Amniotic stem cell (primary cell): ENCODE results near the gene KRT23.
A peak's percentile ranks its signal among the peaks of the same experiment; 100 is the strongest.

Experiments
- DNase-seq: peaks from one replicate; lab custom pipeline; 2025; lab: John Stamatoyannopoulos, UW

KRT23 gene, protein sequence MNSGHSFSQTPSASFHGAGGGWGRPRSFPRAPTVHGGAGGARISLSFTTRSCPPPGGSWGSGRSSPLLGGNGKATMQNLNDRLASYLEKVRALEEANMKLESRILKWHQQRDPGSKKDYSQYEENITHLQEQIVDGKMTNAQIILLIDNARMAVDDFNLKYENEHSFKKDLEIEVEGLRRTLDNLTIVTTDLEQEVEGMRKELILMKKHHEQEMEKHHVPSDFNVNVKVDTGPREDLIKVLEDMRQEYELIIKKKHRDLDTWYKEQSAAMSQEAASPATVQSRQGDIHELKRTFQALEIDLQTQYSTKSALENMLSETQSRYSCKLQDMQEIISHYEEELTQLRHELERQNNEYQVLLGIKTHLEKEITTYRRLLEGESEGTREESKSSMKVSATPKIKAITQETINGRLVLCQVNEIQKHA

DNA sequence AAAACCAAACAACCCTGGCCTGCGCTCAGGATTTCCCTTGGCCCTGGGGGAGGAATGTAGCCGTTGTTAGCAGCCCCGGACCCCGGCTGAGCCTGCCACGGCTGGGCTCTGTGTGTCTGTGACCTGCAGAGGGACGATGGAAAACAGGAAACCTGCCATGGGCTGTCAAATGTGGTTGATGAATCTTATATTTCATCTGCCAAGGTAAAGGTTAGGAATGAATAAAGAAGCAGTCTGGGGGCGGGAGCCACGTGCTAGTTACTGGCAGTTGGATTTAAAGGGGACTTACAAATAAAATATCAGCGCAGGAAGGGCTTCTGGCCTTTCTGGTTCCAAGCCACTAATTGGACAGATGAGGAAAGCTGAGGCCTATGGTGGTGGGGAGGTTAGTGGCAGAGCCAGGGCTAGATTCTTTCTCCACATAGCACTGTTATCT is at the start of gene KRT23:
TSS of gene KRT23 (minus strand) at position 263 of the 436 bp plus-strand sequence. CDS start 1,043 bp downstream, outside the sequence.
- no peak for DNase-seq

DNA sequence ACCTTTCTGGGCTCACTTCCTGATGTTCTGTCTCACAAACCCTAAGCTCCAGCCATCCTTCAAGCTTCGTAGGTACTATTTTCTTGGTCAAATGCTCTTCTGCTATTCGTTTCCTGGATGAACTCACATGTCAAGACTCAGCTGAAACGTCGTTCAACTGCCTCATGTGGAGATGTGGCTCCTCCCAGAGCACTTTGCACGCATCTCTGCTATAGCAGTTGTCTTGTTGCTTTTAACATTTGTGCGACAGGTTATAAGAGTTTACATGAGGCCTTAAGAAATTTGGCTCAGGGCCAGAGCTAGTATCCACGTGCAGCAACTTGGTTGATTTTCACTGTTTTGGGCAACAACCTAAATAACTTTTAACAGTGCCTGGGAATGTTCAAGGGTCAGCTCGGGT is 49.5 kb upstream of the KRT23 start:
- no peak for DNase-seq

DNA sequence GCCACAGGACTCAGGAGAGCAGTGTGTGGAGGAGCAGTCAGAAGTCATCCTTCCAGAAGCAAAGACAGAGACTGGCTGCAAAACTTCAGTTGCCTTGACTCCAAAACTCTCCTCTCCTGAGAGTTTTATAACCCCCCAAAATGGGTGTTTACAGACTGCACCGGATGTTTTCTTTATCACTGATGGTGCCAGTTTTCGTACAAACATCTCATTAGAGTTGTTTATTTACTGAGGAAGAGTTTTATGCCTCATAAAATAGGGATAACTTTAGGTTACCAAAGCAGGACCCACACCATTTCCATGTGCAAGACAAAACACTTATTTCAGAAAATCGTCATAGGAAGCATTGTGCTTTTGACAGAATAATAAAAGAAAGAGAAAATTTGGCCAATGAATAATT is 46.8 kb upstream of the KRT23 start, which contains the start of gene KRT40:
TSS of gene KRT40 (minus strand) at position 101 of the 400 bp plus-strand sequence. CDS start at position 48, 53 bp downstream.
- DNase-seq = no peak

DNA sequence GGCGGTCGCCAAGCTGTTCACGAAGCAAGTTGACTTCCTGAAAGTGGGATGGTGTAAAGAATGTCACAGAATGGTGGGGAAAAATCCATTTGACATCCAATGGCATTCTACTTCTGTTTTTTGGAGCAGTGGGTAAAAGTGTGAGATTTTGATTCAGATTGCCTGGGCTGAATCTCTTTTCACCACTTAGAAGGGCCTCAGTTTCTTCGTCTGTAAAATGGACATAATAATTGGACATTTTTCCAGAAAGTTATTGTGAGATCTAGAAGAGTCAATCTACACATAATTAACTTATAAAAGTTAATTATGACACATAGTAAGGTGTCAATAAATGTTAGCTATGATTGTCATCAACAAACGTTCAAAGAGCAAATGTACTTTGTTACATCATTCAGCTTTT is 43.7 kb upstream of the KRT23 start:
- no peak for DNase-seq

DNA sequence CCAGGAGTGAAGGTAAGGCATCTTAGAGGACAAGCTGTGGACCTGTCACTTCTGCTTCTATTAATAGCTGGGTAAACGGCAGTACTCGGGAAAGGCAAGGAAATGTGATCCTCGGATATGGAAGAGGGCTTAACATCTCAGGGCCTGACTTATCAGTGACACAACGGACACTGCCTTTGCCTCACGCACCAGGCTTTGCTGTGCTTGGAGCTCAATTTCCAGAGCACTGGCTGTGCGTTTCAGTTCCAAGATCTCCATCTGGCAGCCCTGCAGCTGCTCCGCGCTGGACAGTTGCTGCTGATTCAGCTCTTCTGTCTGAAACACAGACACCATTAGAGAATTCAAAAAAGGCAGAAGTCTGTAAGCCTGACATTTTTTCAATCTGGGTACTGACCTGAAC is 43.1 kb upstream of the KRT23 start:
- no peak for DNase-seq

DNA sequence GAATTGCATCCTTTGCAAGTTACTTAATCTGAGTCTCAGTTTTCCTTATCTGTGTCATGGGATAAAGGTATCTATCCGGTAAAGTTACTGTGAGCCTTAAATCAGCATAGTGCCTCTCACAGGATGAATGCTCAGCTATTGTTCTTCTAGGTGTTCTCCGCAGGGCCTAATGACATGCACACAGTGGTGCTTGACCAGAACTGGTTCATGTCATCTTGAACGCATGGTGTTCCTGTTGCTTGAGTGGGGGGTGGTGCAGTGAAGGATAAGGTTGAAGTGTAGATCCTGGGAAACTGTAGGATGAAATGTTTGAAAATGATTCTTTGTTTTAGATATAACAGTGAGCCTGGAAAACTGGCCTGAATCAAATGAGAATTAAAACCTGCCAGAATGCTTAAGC is 42.7 kb upstream of the KRT23 start:
- DNase-seq = no peak

DNA sequence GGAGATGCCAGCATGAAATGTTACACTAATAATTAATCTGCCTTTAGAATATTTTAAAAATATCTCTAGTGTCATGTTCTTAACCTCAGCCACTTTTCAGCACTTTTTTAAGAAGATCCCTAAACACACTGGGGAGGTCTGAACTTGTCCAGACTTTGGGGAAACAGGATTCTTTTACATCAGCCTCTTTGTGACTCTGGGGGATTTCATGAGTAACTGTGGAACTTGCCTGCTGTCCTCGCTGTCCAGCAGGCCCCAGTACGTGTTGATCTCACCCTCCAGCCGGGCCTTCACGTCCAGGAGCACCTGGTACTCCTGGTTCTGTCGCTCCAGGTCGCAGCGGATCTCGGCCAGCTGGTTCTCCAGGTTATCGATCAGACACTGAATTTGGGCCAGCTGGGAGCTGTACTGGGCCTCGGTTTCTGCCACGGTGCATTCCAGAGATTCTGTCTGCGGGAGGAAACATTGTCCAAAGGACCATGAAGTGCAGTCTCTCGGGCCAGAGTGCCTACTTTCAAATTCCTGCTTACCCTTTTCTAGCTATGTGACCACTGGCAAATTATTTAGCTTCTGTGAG is 41.2 kb upstream of the KRT23 start:
- no peak for DNase-seq

DNA sequence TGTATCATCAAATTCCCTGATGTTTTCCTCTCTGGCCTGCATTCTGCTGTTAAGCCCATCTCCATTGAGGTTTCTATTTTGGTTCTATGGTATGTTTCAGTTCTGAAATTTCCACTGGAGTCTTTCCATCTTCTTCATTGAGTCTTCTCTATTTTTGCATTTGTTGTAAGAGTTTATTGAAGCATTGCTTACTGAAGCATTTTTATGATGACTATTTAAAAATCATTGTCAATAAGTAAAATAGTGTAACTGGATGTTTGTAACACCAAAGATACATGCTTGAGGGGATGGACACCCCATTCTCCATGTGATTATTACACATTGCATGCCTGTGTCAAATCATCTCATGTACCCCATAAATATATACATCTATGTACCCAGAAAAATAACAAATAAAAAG is 38.1 kb upstream of the KRT23 start:
- DNase-seq = no peak

DNA sequence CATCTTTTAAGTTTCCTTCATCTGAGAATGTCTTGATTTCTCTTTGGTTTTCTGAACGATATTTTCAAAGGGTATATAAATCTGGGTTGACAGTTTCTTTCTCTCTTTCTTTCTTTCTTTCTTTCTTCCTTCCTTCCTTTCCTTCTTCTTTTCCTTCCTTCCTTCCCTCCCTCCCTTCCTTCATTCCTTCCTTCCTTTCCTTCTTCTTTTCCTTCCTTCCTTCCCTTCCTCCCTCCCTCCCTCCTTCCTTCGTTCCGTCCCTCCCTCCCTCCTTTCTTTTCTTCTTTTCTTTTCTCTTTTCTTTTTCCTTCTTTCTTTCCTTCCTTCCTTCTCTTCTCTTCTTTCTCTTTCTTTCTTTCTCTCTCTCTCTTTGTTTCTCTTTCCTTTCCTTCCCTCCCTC is 36.9 kb upstream of the KRT23 start:
- no peak for DNase-seq

DNA sequence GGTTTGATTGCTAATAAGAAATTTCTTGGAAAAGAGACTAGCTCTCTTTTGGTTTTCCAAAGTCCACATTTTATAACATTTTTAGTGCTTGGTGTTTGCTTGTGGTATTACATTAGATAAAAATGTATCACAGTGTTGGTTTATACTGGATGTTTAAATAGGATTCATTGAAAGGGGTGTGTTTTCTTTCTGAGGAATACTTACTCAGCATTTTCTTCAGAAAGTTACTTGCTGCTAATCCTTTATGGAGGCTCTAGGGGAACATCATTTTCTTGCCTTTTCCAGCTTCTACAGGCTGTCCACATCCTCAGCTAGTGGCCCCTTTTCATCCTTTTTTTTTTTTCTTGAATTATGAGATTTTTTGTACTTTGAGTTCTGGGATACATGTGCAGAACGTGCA is 30.1 kb upstream of the KRT23 start:
- DNase-seq = no peak

DNA sequence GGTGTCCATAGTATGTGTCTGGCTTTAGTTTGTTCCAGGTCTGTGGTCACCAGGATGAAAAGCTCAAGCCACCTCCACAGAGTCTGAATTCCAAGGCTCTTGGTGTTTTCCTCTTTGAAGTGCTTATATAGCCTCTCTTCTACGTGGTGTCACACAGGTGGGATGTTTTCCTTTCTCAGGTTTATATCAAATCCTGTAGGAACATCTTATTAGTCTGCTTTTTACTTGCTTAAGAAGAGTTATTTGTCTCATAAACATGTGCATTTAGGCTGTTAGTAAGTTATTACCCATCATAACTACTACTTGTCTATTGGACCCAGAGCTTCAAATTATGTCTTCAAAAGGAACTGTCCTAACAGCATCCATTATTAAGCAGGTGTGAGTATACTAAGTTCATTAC is 29.4 kb upstream of the KRT23 start, which contains the start of gene KRT39:
TSS of gene KRT39 (minus strand) at position 101 of the 400 bp plus-strand sequence. CDS start at position 9, 92 bp downstream.
- DNase-seq = no peak

DNA sequence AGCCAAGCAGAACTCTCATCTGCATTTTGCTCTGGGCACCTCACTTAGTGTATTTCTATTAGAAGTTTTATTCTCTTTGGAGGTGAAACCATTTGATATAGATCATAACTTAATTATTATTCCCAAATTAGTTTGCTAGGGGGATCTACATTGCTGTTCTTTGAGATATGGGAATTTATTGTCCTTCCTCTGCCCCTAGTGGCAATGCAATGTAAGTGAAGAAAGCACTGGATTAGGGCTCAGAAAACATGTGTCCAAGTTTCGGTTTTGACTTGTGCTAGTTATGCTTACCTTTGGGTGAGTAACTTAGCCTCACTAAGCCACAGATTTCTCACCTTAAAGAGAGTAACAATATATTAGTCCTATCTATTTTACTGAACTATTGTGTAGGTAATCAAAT is 26.4 kb upstream of the KRT23 start:
- no peak for DNase-seq

DNA sequence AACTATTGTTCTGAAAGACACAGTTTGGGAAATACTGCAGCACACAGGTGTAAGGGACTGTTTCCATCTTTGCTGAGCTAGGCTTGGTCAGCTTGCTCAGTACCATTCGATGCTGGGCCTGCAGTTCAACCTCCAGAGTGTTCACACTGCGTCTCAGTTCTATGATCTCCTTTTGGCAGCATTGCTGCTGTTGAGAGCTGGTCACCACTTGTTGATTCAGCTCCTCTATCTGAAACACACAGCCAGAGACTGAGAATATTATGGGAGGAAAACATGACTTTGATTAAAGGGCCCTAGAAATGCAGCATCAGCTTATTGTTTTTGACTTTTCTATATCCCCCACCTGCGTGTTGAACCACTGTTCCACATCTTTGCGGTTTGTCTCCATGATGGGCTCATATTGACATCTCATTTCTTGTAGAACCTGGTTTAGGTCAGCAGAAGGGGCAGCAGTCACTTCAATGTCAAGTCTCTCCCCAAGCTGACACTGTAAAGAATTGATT is 24.7 kb upstream of the KRT23 start:
- DNase-seq = no peak

DNA sequence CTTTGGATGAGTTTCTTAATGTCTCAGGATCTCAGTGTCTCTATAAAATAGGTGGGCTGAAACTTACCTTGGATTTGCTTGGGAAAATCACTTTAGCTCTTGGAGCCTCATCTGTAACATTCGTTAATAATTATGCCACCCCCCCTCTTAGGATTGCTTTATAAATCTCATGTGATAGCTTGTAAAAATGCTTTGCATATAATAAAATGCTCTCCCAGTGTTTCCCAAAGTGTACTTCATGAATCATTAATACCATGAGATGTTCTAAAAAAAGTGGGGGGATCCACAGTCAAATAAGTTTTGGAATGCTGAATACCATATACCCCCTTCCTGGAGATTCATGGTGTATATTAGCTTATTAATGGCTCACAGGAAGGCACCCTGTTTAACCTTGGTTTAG is 24.1 kb upstream of the KRT23 start:
- no peak for DNase-seq

DNA sequence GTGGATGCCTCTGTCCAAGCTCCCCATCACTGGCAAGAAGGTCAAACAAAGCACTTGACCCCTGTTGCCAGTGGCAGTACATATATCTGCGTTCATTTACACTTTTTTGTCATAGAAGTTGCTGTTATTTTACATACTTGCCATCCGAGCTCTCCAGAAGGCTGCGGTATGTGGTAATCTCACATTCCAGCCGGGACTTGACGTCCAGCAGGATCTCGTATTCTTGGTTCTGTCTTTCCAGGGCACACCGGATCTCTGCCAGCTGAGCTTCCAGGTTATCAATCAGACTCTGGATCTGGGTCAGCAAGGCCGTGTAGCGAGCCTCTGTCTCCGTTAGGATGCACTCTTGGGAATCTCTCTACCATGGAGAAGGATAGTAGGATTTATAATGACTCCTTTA is 22.7 kb upstream of the KRT23 start:
- no peak for DNase-seq

DNA sequence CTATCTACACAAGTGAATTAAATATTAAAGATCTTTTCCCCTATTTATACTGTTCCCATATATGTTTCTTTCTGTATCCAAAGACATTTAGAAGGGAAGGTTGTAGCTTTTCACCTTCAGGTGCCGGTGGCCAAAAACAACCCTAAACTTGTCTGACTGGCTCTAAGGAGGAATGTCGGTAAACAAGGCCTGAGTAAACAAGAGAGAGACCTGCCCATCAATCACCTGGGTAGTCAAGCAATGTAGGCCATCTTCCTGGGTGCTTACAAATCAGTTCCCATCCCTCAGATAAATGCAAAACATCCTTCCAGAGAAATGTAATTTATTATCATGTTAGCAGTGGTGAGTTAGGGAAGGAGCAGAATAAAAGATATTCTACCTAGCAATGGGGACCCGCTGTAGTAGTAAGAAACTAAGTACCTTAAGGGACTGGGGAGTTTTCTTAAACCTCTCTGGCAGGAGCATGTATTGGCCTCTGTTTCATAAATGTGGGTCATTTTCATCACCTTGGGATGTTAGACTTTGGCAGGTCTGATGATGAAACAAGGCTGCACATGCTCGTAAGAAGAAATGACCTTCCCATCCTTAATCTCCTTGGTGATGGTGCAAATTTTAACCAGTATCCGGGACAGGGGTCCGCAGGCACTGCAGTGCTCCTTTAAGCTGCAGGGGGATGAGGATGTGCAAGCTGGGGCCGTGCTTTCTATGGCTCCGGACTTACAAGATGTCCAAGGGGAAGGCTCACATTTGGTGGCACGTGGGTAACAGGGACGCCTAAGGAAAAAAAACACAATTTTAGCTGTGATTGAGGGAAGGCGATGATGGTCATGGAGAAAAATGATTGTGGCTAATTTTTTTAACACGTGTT is 20.9 kb upstream of the KRT23 start:
- DNase-seq = no peak

DNA sequence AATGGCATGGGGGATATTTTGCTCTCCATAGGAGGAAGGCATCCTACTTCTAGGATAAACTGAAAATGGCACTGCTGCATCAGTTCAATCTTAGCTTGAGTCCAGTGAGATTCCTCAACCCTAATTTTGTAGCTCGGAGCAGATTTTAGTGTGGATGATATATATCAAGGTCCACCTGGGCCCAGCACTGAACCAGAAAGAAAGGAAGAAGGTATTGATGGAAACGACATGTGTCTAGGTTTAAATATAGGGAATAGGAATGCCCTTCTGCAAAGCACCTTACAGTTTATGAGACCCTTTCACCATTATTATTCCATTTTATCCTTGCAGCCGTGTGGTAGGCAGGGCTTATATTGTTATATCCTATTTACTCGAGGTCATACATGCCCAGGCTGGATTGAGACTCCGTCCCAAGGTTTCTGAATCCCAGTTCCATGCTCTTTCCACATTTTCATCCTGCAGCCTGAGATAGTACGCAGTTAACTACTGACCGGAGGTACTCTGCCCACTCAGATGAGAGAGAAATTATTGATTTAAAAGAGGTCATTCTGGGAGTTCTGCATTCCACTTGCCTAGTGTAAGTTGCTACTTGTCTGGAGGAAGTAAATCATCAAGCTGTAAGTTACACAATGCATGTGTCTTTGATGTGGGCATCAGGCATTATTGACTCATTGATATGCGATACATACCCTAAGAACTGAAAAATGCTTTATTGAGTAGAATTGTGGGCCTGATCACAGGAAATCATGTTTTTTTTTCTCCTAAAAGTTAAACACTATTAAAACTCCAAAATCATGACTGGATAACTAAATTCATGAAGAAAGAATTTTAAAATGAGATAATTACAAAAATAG is 19.2 kb upstream of the KRT23 start:
- peak; percentile 82 for DNase-seq

DNA sequence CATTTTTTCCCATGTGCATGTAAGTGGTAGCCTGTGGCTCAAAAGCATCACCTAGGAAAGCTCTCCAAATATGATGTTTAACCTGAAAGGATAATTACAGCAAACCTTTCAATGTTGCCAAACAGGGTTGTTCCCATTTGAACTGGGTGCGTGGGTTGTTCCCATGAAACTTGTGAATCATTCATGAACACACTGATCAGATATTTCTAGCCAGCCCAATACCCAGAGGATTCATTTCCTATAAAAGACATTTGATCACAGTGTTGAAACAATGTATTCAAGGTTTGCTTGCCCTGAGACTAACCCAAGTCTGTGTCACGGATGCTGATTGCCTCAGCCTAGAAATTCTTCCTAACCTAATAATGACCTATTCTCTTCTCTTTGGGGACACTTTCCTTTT is 16.4 kb upstream of the KRT23 start:
- no peak for DNase-seq

DNA sequence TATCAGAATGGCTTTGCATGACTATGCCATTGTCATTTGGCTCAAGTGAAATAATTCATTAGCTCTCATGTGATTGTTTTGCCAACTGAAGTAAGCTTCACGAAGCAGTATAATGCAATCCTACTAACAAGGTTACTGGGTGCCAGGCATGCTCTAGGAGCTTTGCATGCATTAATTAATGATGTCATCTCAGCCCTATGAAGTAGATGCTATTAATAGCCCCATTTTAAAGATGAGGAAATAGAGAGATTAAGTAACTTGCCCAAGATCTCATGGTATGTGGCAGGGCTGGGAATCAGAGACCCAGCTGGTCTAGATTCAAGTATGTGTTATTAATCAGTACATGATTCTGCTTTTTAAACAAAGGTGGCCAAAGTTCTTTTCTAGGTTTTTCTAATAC is 15.2 kb upstream of the KRT23 start:
- DNase-seq = no peak

DNA sequence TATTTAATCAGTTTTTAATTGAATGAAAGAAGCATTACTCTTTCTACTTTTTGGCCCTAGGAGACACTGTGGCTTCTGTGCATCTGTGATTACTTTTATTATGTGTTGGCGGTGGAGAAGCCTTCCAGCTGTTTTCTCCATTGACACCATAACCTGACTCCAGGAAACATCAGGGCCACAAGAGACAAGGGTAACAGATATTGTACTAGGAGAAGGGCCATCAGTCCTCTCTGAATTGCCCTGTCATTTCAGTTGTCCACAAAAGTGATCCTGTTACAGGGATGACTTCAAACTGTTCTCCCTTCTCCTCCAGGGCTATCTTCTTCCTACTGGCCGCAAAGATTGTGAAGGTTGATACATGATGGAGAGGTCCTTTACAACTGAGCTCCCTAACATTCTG is 14.7 kb upstream of the KRT23 start:
- DNase-seq = no peak

DNA sequence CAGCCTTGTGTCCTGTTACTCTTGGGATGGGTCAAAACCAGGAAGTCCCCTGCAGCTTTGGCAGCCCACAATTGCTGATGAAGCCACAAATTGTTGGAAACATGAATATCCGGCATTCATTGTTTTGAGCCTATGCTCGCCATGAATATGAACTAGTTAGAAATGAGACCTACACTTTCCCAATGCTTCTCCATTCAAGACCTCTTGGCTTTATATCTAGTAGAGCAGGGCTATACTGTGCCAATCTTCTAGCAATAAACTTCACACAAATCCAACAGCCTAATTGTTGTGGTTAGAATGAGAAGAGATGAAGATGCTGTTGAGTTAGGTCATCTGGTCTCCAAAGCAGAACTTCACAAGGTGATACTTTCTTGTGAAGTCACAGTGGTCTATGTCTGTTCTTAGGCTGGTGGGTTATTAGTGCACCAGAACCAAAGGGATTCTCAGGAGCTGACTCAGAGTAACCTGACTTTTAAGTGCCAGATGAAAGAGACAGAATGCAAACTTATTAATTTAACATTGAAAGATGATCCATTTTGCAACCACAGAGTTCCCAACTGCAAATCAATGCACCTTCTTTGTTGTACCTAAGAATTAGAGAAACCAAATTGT is 13.7 kb upstream of the KRT23 start:
- DNase-seq = no peak
